Esophagus muscularis mucosa (tissue), 4 donors: ENCODE data around the gene SIVA1. TPM values are rescaled to one million over a fixed set of nuclear protein-coding genes. Genes with fewer than 3 reads are reported as not detected.

Experiments
- DNase-seq: peaks from one replicate; pipeline ENCODE4 v3.0.0-alpha.2; 2017; ENCODE audit errors: extremely low spot score
- H3K27ac ChIP-seq, 4 donors: fragments of 200-600 bp; sonication (generic); replicated peaks in 1 of 4; 1 replicate in 3 of 4; 2 replicates in 1 of 4; pipeline ENCODE4 v1.5.1; 2016 to 2019; ENCODE audit warnings: mild to moderate bottlenecking in 1 of 4
- H3K27me3 ChIP-seq, 4 donors: fragments of 200-600 bp; sonication (generic); one replicate each; pipeline versions ENCODE4 v1.5.1 to v1.6.0; 2016 to 2019
- H3K36me3 ChIP-seq, 4 donors: fragments of 200-600 bp; sonication (generic); one replicate each; pipeline ENCODE4 v1.5.1; 2016 to 2019
- H3K4me1 ChIP-seq, 4 donors: fragments of 200-600 bp; sonication (generic); one replicate each; pipeline ENCODE4 v1.5.1; 2016 to 2019
- H3K4me3 ChIP-seq, 4 donors: fragments of 200-600 bp; sonication (generic); 1 replicate in 2 of 4; 2 replicates in 2 of 4; pipeline ENCODE4 v1.5.1; 2016 to 2019; ENCODE audit warnings: mild to moderate bottlenecking in 4 of 4, moderate library complexity in 1 of 4
- H3K9me3 ChIP-seq, 4 donors: fragments of 200-600 bp; sonication (generic); 1 replicate in 3 of 4; 2 replicates in 1 of 4; pipeline ENCODE4 v1.5.1; 2016 to 2019
- CTCF ChIP-seq, 3 experiments: fragments of 200-600 bp in 2 of 3; fragments of 450-650 bp in 1 of 3; sonication (generic) in 2 of 3; IDR thresholded peaks; one replicate each; pipeline ENCODE4 v1.5.1; 2017 to 2019; ENCODE audit warnings: antibody characterized with exemption in 3 of 3, mild to moderate bottlenecking in 2 of 3, moderate library complexity in 1 of 3
- EP300 ChIP-seq: sonication (generic); formaldehyde crosslinking; IDR thresholded peaks from one replicate; pipeline ENCODE4 v1.6.1; 2017; ENCODE audit warnings: antibody characterized with exemption
- POLR2A ChIP-seq: fragments of 450-650 bp; IDR thresholded peaks from one replicate; pipeline ENCODE4 v1.6.1; 2017; ENCODE audit warnings: antibody characterized with exemption, moderate library complexity, mild to moderate bottlenecking, low read depth
- POLR2AphosphoS5 ChIP-seq, 2 donors: sonication (generic); formaldehyde crosslinking; IDR thresholded peaks; one replicate each; pipeline ENCODE4 v1.6.1; 2017; ENCODE audit warnings: antibody characterized with exemption in 2 of 2
- WGBS: methylation state at CpG from one replicate; pipeline ENCODE4 v1.1.5; 2018; 5-methylcytosine and 5-hydroxymethylcytosine counted together
- intact Hi-C: fragments of 100-400 bp; cut with DNase I; formaldehyde crosslinking; loops from one replicate; pipeline ENCODE4 v1.15.1; 2023
- total RNA-seq, 4 donors: library from RNA; depleted of rRNA; stranded (reverse); fragments of >200 nt; gene quantifications; one replicate each; pipeline versions ENCODE4 v1.1.0 to v1.2.1, GENCODE V29; 2016

The SIVA1 gene
- total RNA-seq, 4 donors from 2014 or later = 207 to 324 (median 290) TPM

- no peak for TF ChIP-seq POLR2AphosphoS5 (IDR thresholded peaks at IDR 0.05)
- Histone ChIP-seq H3K9me3 (no peaks in the 10 kb centered on the region), H3K27me3 (no peaks in the 10 kb centered on the region), H3K4me3 (no peak overlapping the region), H3K27ac (no peak overlapping the region), H3K4me1 (peaks cover 11 to 35% (median 23%) of the 10 kb centered on the region in 4 donors), H3K36me3 (peaks cover 40 to 86% (median 76%) of the 10 kb centered on the region in 4 donors)
- intact Hi-C loops = loop anchor here (5.0 kb wide), 1 partner anchor 40 kb away; no protein-coding TSS in a partner anchor
- no peak for DNase-seq
- 73% methylated on average over 8 of the region's 28 CpGs for WGBS
These were observed 46.0 kb upstream of the SIVA1 start for GRCh38 chr14:104706733-104707607.

DNA sequence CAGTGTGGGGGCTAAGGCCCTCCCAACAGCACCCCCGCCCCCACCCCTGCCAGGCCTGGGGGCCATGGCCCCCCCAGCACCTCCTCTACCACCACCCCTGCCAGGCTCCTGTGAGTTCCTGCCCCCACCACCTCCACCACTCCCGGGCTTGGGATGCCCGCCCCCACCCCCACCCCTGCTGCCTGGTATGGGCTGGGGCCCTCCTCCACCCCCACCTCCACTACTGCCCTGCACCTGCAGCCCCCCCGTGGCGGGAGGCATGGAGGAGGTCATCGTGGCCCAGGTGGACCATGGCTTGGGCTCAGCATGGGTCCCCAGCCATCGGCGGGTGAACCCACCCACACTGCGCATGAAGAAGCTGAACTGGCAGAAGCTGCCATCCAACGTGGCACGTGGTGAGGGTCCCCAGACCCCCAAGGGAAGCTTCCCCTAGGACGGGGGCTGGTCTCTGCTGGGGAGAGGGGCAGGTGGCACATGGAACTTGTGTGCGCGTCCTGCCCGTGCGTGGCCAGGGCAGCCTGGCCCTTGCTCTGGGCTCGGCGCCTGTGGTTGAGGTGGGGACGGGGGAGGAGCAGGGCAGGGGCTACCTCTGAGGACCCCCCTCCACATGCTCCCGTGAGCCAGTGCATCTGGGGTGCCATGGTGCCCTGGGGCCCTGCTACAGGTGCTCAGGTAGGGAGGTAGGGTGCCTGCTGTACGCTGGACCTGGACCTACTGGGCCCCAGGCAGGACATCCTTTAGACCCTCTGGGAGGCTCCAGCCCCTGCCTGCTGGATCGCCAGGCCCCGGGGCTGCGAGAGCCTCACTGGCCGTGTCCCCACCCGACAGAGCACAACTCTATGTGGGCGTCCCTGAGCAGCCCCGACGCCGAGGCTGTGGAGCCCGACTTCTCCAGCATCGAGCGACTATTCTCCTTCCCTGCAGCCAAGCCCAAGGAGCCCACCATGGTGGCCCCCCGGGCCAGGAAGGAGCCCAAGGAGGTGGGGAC lies 45.0 kb upstream of the SIVA1 start:
- TF ChIP-seq POLR2A = no peak
- TF ChIP-seq EP300 = no peak
- TF ChIP-seq POLR2AphosphoS5 (IDR thresholded peaks at IDR 0.05) = peak in 1 of 2 donors; percentile 6
- H3K27ac ChIP-seq = no peak overlapping the region
- no peak overlapping the region for H3K4me3 ChIP-seq
- DNase-seq = no peak
- intact Hi-C loops = loop anchor here (1.0 to 5.0 kb wide), 2 partner anchors 41 to 58 kb away; no protein-coding TSS in a partner anchor
- H3K27me3 ChIP-seq = no peaks in the 10 kb centered on the region
- H3K4me1 ChIP-seq = peaks cover 11 to 31% (median 20%) of the 10 kb centered on the region in 4 donors
- H3K36me3 ChIP-seq = peaks cover 35 to 86% (median 76%) of the 10 kb centered on the region in 4 donors
- H3K9me3 ChIP-seq = no peaks in the 10 kb centered on the region
- WGBS = 78% methylated on average over 12 of the region's 34 CpGs

GRCh38 chr14:104708606-104709268 lies 44.2 kb upstream of the SIVA1 start:
- Histone ChIP-seq H3K27ac (no peak overlapping the region), H3K36me3 (peaks cover 35 to 86% (median 76%) of the 10 kb centered on the region in 4 donors), H3K4me1 (peaks cover 11 to 31% (median 20%) of the 10 kb centered on the region in 4 donors), H3K27me3 (no peaks in the 10 kb centered on the region), H3K9me3 (no peaks in the 10 kb centered on the region), H3K4me3 (no peak overlapping the region)
- no peak for DNase-seq
- 48% methylated on average over 5 of the region's 20 CpGs for WGBS
- TF ChIP-seq POLR2AphosphoS5 (IDR thresholded peaks at IDR 0.05) (peak in 1 of 2 donors; percentile 43), CTCF (IDR thresholded peaks at IDR 0.05) (peak in 2 of 3 experiments; percentile 96 to 97), POLR2A (no peak), EP300 (no peak)
- intact Hi-C loops = loop anchor here (1.0 to 5.0 kb wide), 2 partner anchors 41 to 58 kb away; no protein-coding TSS in a partner anchor

GRCh38 chr14:104709387-104710039 lies 43.4 kb upstream of the SIVA1 start:
- Histone ChIP-seq H3K36me3 (peaks cover 38 to 86% (median 76%) of the 10 kb centered on the region in 4 donors), H3K27me3 (no peaks in the 10 kb centered on the region), H3K4me3 (no peak overlapping the region), H3K27ac (no peak overlapping the region), H3K4me1 (peaks cover 11 to 31% (median 20%) of the 10 kb centered on the region in 4 donors), H3K9me3 (no peaks in the 10 kb centered on the region)
- no peak for TF ChIP-seq POLR2AphosphoS5 (IDR thresholded peaks at IDR 0.05)
- TF ChIP-seq EP300 = no peak
- no peak for TF ChIP-seq CTCF (IDR thresholded peaks at IDR 0.05)
- TF ChIP-seq POLR2A = no peak
- intact Hi-C loops = loop anchor here (5.0 kb wide), 1 partner anchor 42 kb away; no protein-coding TSS in a partner anchor
- no peak for DNase-seq
- WGBS = 68% methylated on average over 12 of the region's 18 CpGs
